Measurements from ENCODE around the gene DUSP15.

Gene DUSP15

DNA sequence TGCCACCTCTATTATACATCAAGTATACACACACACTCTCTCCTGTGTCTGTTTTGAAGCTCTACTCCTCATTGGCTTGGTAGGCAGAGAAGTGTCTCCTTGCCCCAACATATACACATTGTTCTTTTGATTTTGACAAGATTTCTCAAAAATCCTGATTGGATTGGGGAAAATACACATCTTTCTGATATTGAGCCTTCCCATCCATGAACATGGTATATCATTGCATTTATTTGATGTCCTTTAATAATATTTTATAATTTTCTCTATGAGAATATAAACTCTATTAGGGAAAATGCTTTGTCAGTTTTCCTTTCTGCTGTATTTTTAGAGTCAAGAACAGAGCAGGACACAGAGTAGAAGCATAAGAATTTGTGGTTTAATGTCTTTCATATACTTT, 7.4 kb upstream of the DUSP15 start:
- no peak for DNase-seq (ENCODE audit: low read depth in 1 of 2, low spot score in 1 of 2)
- Histone ChIP-seq H3K27me3 (ENCODE audit: insufficient read depth, poor library complexity, severe bottlenecking) (peaks cover 7% of the 10 kb centered on the region), H3K4me3 (replicated peaks; ENCODE audit: insufficient read depth, low read length) (no peak overlapping the region), H3K27ac (replicated peaks) (no peak overlapping the region)
- no peak for TF ChIP-seq SPI1 (IDR thresholded peaks at IDR 0.05; ENCODE audit: borderline replicate concordance, low read depth)
- TF ChIP-seq GABPA (IDR thresholded peaks at IDR 0.05; ENCODE audit: low read depth), result no peak
- TF ChIP-seq, protein P1, sequence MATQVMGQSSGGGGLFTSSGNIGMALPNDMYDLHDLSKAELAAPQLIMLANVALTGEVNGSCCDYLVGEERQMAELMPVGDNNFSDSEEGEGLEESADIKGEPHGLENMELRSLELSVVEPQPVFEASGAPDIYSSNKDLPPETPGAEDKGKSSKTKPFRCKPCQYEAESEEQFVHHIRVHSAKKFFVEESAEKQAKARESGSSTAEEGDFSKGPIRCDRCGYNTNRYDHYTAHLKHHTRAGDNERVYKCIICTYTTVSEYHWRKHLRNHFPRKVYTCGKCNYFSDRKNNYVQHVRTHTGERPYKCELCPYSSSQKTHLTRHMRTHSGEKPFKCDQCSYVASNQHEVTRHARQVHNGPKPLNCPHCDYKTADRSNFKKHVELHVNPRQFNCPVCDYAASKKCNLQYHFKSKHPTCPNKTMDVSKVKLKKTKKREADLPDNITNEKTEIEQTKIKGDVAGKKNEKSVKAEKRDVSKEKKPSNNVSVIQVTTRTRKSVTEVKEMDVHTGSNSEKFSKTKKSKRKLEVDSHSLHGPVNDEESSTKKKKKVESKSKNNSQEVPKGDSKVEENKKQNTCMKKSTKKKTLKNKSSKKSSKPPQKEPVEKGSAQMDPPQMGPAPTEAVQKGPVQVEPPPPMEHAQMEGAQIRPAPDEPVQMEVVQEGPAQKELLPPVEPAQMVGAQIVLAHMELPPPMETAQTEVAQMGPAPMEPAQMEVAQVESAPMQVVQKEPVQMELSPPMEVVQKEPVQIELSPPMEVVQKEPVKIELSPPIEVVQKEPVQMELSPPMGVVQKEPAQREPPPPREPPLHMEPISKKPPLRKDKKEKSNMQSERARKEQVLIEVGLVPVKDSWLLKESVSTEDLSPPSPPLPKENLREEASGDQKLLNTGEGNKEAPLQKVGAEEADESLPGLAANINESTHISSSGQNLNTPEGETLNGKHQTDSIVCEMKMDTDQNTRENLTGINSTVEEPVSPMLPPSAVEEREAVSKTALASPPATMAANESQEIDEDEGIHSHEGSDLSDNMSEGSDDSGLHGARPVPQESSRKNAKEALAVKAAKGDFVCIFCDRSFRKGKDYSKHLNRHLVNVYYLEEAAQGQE (IDR thresholded peaks at IDR 0.05; ENCODE audit: insufficient replicate concordance, low read depth), result no peak
- TF ChIP-seq, protein P2, sequence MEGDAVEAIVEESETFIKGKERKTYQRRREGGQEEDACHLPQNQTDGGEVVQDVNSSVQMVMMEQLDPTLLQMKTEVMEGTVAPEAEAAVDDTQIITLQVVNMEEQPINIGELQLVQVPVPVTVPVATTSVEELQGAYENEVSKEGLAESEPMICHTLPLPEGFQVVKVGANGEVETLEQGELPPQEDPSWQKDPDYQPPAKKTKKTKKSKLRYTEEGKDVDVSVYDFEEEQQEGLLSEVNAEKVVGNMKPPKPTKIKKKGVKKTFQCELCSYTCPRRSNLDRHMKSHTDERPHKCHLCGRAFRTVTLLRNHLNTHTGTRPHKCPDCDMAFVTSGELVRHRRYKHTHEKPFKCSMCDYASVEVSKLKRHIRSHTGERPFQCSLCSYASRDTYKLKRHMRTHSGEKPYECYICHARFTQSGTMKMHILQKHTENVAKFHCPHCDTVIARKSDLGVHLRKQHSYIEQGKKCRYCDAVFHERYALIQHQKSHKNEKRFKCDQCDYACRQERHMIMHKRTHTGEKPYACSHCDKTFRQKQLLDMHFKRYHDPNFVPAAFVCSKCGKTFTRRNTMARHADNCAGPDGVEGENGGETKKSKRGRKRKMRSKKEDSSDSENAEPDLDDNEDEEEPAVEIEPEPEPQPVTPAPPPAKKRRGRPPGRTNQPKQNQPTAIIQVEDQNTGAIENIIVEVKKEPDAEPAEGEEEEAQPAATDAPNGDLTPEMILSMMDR (IDR thresholded peaks at IDR 0.05; ENCODE audit: insufficient read depth, low read length), result no peak
- TF ChIP-seq POLR2AphosphoS5 (IDR thresholded peaks at IDR 0.05; ENCODE audit: low read depth), result no peak

DNA sequence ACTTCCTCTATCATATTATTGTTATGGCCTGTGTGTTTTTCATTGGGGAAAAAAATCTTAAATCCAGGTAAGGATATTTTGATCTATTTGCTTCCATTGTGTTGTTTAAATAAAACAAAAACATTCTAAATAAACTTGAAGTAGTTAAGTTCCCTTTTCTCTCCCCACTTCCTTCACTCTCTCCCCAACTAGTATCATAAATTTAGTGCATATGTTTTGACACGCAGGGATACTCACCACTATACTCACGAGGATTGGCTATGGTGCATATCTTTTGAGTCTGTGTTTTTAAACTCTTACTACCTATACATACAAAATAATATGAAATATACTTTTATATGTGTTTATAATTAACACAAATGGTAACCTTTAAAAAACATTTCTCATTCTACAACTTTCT, 5.3 kb upstream of the DUSP15 start:
- no peak overlapping the region for H3K27ac ChIP-seq (replicated peaks)
- H3K27me3 ChIP-seq (ENCODE audit: insufficient read depth, poor library complexity, severe bottlenecking), result peaks cover 17% of the 10 kb centered on the region
- H3K4me3 ChIP-seq (replicated peaks; ENCODE audit: insufficient read depth, low read length), result no peak overlapping the region
- no peak for TF ChIP-seq POLR2AphosphoS5 (IDR thresholded peaks at IDR 0.05; ENCODE audit: low read depth)
- TF ChIP-seq, protein P2 (IDR thresholded peaks at IDR 0.05; ENCODE audit: insufficient read depth, low read length), result no peak
- TF ChIP-seq SPI1 (IDR thresholded peaks at IDR 0.05; ENCODE audit: borderline replicate concordance, low read depth), result no peak
- TF ChIP-seq GABPA (IDR thresholded peaks at IDR 0.05; ENCODE audit: low read depth), result no peak
- TF ChIP-seq, protein P1 (IDR thresholded peaks at IDR 0.05; ENCODE audit: insufficient replicate concordance, low read depth), result no peak
- no peak for DNase-seq (ENCODE audit: low read depth in 1 of 2, low spot score in 1 of 2)

DNA sequence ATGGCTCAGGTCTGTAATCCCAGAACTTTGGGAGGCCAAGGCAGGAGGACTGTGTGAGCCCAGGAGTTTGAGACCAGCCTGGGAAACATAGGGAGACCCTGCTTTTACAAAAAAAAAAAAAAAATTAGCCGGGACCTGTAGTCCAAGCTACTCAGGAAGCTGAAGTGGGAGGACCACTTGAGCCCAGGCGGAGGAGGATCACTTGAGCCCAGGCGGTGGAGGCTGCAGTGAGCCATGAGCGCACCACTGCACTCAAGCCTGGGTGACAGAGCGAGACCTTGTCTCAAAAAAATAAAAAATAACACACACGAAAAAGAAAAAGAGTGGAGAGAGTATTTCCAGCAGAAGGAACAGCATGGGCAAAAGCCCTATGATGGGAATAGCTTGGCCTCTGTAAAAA, 2.1 kb upstream of the DUSP15 start:
- Histone ChIP-seq H3K27ac (replicated peaks) (no peak overlapping the region), H3K27me3 (ENCODE audit: insufficient read depth, poor library complexity, severe bottlenecking) (peaks cover 27% of the 10 kb centered on the region), H3K4me3 (replicated peaks; ENCODE audit: insufficient read depth, low read length) (no peak overlapping the region)
- TF ChIP-seq GABPA (IDR thresholded peaks at IDR 0.05; ENCODE audit: low read depth) (no peak), SPI1 (IDR thresholded peaks at IDR 0.05; ENCODE audit: borderline replicate concordance, low read depth) (no peak), POLR2AphosphoS5 (IDR thresholded peaks at IDR 0.05; ENCODE audit: low read depth) (no peak)
- TF ChIP-seq, protein P1 (IDR thresholded peaks at IDR 0.05; ENCODE audit: insufficient replicate concordance, low read depth), result no peak
- TF ChIP-seq, protein P2 (IDR thresholded peaks at IDR 0.05; ENCODE audit: insufficient read depth, low read length), result no peak
- DNase-seq (ENCODE audit: low read depth in 1 of 2, low spot score in 1 of 2), result no peak

All from HL-60 (cell line).